Activated CD4-positive, CD25-positive, alpha-beta regulatory T cell treated with anti-CD3 and anti-CD28 coated beads, Interleukin-2, amount 50 U/mL, for 16 hours (primary cell): ENCODE data around the gene ADAMTS14.

Experiments used
- DNase-seq: peaks from one replicate; pipeline ENCODE4 v3.0.0-alpha.2; 2020; ENCODE audit warnings: low read depth, low spot score

ADAMTS14 gene

DNA sequence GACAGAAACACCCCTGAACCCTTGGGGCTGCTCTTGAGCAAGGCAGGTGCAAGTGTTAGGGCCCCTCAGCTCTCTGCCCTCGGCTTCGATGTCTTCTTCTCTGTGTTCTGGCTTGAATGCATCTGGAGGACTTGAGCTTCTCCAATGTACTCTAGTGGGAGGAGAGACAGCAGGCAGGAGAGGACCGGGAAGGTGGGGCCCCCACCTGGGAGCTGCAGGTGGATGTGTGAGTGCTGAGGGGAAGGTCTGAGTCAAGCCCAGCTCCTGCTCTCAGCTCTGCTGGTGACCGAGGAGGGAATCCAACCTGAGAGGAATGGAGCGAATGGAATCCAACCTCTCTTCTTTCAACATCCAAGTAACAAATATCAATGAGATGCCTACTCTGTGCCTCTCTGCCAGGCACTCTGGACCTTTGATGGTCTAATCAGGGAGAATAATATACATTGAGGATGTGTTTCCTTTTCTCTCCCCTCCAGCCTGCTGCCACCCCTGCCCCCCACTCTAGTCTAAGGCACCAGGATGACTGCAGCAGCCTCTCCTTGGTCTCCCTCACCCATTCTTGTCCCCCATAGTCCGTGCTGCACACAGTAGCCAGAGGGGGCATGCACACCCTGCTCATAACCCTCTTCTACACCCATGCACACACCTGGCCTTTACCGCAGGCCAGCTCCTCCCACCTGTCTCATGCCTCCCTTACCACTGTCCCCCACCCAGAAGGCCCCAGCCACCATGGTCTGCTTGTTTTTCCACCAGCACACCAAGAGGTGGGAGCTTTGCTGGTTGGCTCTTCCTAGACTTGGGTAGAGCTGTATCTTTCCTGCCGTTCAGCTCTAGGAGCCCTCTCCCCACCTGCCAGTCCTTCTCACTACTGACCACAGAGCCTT, 99.2 kb downstream of the ADAMTS14 start:
- DNase-seq: no peak

DNA sequence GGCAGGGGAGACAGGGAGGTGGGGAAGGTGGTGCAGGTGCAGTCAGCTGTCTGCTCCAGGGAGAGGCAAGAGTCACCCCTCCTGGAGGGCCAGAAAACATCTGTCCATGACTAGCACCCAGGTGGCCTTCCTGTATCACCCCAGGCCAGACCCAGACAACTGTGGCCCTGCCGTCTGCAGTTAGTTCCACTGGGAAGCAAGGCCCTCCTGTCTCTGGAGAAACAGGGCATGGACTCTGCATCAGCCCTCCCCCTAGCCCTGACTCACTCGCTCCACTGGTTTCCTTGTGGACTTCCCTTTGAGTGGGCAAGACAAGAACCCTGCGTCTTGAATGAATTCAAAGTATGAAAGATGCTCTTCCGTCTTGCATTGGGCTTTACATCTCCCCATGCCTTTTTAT, 100.3 kb downstream of the ADAMTS14 start:
- DNase-seq: no peak

DNA sequence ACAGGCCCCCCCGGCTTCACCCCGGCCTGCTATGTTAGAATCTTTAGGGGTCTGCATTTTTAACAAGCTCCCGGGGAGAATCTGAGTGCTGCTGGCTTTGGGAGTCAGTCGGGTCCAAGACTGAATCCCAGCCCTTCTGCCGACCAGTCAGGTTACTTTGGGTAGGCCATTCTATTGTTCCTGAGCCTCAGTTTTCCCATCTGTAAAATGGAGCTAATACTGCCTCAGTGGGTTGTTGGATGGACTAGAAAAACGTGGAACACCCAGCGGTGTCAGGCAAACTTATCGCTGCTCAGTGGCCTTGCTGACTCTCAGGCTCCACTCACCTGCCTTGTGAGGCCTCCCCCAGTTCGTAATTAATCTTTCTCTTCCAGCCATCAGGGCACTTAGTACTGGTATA, 101.2 kb downstream of the ADAMTS14 start:
- no peak for DNase-seq

DNA sequence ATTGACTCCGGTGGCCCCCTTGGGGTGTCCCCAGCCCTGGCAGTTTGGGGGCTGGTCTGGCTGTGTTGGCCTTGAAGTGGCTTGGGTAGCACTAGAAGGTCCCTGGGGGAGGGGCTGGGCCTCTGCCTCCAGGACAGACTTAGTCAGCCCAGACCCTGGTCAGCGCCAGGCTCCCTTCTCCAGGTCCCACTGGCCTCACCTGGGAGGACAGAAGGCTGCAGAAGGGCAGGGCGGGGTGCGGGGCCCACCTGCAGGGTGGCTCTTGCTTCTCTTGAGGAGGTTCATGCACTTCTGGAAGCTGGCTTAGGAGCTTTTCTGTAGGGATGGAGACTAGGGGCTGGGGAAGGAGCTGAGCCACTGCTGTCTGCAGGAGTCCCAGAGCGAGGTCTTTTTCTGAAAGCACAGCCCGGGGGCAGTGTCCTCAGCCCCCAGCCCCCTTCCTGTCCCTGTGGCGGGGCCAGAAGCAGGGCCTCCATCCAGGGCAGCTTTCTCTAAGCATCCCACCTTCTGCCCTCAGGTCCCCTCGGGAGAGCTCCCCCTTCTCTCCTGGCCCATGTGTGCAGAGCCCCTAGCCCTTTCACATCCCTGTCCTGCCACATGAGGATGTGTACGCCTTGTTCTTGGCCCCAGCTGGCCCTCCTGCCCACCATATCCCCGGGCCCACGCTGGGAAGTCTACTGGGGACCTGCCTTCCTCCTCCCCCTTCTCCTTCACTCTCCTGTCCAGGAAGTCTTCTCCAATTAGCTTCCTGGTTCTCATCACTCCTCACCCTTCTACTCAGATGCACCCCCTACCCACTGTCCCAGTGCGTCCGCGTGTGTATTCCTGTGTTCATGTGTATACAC, 101.9 kb downstream of the ADAMTS14 start:
- DNase-seq: no peak

DNA sequence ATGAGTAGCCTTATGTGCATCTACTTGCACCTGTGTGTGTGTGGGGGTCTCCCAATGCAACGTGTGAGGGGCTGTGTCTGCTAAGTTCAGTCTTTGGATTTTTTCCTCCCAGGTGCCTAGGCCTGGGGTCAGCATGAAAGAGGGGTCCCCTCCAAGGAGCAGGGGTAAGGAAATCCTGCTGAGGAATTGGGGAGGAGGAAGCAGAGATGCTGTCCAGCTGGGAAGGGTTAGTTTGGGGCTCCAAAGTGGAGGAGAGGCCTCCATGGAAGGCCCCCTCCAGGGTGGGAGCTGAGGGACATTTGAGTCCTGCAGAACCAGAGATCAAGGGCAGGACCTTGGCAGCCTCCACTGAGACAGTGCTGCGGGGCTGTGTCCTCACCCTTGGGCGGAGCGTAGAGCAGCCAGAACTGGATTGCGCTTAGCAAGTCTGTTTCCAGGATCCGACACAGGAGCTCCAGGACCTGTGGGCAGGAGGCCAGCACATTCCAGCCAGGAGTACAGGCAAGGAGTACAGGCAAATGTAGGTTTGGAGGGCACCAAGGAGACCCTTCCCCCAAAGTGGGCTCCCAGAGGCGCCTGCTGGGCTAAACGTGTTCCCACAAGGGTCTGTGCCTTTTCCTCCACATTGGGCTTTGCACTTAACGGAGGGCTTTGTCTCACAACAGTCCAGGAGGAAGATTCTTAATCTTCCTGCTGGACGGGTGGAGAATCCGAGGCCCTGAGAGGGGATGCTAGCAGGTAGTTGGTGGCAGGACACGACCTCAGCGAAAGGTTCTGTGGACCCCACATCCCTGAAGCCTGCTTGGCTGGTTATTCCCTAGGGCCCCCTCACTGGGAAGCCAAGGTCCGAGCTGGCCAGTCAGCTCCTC, 102.7 kb downstream of the ADAMTS14 start:
- DNase-seq: no peak

- DNase-seq: no peak
These were observed 103.6 kb downstream of the ADAMTS14 start for GRCh38 chr10:70775679-70776454.

DNA sequence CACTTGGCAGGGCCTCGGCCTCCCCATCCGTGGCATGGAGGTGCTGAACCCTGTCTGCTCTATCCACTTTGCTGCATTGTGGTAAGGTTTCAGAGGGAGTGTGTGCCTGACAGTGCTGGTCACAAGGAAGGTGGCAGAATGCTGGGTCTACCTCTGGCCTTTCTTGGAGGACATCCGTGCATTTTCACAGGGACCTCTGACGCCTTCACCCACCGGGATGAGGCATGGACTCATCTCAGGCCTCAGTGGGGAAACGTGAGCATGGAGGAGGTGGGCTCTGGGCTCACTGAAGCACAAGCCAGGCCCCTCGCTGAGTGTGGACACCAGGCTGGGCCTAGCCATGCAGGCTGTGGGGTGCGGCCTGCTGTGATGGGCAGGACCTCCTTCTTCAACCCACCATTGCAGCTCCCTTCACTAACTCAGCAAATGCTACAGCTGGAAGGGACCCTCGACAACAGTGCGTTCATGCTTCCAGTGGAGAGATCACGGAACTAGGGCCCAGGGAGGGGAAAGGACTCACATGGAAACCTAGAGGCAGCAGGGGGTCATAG, 104.2 kb downstream of the ADAMTS14 start:
- DNase-seq: no peak

DNA sequence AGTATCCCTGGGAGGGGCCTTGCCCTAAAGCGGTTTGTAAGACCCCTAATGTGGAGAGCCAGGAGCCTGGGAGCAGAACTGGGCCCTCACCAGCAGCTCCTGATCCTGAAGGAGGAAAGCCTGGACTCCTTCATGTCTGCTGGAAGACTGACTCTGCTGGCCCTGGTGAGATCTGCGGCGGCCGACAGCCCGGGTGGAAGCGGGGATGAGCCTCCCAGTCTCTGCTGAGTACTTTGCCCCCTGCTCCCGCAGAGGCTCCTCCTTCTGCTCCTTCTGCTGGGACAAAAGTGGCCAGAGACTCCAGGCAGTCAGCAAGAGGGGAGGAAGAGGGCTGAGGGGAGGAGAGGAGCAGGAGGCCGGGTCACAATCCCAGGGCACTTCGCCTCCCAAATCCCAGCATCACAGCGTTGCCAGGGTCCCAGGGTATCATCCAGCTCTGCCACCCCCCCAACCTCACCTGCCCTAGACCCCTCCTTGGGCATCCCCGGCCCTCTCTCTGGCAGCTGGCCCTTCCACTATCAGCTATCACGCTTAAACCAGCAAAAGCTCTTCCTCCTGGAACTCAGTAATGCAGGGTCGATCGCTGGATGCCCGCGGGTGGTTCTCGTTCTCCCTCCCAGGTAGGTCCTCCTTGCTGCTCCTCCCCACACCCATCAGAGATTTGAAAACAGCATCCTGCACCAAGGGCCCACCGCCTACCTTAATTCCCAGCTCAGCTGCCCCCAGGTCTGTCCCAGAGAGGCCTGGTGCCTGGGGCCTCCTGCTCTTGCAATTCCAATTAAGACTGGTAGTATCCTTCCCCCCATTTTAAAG, 105.0 kb downstream of the ADAMTS14 start:
- no peak for DNase-seq

- no peak for DNase-seq
These were observed 106.1 kb downstream of the ADAMTS14 start for GRCh38 chr10:70778267-70778924.

GRCh38 chr10:70779088-70779487, 106.8 kb downstream of the ADAMTS14 start:
- DNase-seq: no peak

- no peak for DNase-seq
These were observed 107.4 kb downstream of the ADAMTS14 start for GRCh38 chr10:70779511-70780369.

DNA sequence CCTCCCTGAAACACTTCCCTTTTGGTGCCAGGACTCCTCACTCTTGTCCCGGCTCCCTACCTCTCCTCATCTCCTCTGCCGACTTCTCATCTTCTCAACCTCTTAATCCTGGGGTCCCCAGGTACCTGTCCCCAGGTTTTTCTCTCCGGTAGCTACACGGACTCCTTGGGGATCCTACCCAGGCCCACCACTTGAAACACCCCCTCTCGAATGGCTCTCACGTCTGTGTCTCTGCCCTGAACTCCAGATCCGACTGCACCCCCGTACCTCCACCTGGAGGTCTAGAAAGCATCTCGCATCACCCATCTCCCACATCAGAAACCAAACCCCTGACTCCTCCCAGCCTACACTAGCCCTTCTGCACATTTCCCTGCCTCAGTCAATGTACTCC, 108.1 kb downstream of the ADAMTS14 start:
- DNase-seq: no peak

GRCh38 chr10:70780772-70781171, 108.5 kb downstream of the ADAMTS14 start:
- no peak for DNase-seq

DNA sequence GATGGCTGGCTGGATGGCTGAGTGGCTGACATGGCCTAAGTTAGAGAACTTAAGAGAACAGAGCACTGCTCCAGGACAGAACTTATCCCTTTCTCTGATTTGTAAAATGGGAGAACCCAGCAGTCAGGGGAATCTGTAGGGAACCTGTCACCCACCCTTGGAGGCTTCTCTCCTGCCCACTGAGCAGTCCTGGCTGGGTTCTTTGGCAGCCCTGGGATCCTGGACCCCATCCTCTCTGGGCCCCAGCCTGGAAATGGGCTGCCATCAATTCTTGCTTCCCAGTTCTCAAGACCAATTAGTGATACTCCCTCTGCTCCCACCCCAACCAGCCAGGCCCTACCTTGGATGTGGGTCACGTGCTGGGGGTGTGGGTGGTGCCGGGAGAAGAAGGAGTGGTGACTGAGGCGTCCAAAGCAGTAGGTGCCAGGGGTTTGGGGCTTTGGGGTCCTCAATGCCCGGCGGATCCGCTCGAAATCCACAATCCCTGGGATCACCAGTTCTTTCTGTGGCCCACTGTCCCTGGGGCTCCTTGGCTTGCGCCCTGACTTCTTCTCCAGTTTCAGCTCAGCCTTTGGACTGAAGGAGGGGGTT, 109.2 kb downstream of the ADAMTS14 start:
- no peak for DNase-seq

DNA sequence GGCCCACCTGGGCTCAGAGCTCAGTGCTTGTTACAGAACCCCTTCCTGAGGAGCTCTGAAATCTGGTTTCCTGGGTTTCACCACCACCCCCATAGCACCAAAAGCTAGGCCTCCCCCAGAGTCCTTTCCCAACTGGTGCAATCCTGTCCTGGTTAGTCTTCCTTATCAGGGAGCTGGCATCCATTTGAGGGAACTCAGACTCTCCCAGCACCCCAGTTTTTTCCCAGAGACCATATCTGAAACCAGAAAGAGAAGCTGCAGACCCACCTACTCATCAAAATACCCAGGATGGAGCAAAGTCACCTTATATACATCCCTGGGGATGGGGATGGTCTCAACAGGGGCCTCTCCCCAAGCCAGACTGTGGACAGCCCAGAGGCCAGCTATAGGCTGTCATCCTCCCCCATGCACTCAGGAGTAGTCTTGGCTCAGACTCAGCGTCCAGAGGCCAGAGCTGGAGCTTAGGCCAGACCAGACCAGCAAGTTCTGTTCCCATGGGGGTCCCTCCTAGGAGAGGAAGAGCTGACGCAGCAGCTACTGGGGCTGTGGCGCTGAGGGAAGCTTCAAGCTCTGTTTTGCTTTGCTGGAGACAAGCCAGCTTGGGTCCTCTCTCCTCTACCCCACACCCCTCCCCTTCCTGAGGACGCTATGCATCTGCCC, 109.9 kb downstream of the ADAMTS14 start:
- no peak for DNase-seq

DNA sequence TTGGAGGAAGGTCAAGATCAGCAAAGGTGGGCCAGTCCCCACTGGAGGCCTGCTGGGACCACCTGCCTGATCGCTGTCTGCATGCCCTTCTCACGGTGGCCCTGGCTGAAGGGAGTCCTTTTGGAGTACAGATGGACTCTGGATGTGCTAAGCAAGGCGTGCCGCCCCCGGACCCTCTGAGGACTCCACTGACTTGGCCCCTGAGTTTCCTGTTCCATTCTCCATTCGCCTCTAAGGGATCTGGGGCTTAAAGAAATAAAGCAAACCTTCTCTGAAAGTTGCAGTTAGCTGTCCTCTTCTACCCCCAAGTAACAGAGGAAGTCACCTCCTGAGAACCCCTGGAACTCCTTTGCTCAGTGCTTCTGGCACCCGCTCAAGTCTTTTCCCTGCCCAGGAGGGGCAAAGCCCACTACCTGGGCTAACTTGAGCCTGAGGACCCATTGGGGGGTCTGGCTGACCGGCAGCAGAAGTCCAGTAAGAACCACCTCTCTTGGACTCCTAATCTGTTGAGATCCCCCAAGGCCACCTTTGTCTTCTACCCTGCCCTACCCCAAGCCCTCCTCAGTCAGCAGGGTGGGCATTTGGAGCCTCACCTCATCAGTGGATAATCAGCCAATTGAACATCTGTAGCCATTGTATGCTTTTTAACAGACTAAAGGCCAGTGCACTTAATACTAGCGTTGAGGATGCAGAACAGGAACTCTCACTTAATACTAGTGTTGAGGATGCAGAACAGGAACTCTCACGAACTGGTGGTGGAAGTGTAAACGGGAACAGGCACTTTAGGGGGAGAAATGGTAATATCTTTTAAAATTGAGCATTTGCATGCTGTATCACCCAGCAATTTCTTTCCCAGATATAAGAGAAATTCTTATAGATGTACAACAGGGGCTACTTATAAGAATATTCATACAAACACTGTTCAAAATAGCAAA, 110.7 kb downstream of the ADAMTS14 start:
- no peak for DNase-seq
